Panc1 (cell line): ENCODE results near the gene CITED2. TPM values are rescaled to one million over a fixed set of nuclear protein-coding genes. Genes with fewer than 3 reads are reported as not detected.

Source experiments
- ATAC-seq: fragments of 200-7000 bp; cut with Tn5 transposase; 2 replicates; pipeline ENCODE4 v1.9.1; 2020; ENCODE audit warnings: mild to moderate bottlenecking, moderate library complexity
- BruUV-seq: library from RNA; stranded (reverse); fragments of 400-500 nt; replicated peaks from 2 replicates; lab custom pipeline; 2021; lab: Mats Ljungman, UMichigan
- CTCF ChIA-PET: fragments of 300-600 bp; sonication (Branson Sonifier 250); formaldehyde crosslinking; loops from one replicate; lab custom pipeline; 2022; ENCODE audit warnings: antibody characterized with exemption; lab: Charles Lee
- POLR2A ChIA-PET: fragments of 300-600 bp; sonication (Branson Sonifier 250); formaldehyde crosslinking; loops from one replicate; lab custom pipeline; 2022; ENCODE audit warnings: antibody characterized with exemption; lab: Charles Lee
- DNase-seq: peaks from one replicate; pipeline ENCODE4 v3.0.0-alpha.2; 2010; ENCODE audit warnings: low read depth, low spot score
- H3K27ac ChIP-seq: 2 replicates; pipeline ENCODE4 v1.5.1; 2011; ENCODE audit warnings: mild to moderate bottlenecking, low read length, inconsistent platforms
- H3K27me3 ChIP-seq: fragments of 200-500 bp; sonication (Bioruptor generic); 2 replicates; pipeline ENCODE4 v1.6.0; 2014; ENCODE audit warnings: low read length, inconsistent platforms; ENCODE audit not compliant: control insufficient read depth, insufficient read depth
- H3K36me3 ChIP-seq: fragments of 200-500 bp; sonication (Bioruptor generic); 2 replicates; pipeline ENCODE4 v1.5.1; 2014; ENCODE audit warnings: inconsistent platforms, mild to moderate bottlenecking, low read length, moderate library complexity; ENCODE audit not compliant: control insufficient read depth, insufficient read depth
- H3K4me1 ChIP-seq: 2 replicates; pipeline ENCODE4 v1.5.1; 2011; ENCODE audit warnings: inconsistent platforms, mild to moderate bottlenecking, low read length, moderate library complexity; ENCODE audit not compliant: control insufficient read depth, insufficient read depth
- H3K4me3 ChIP-seq, 2 experiments: 2 replicates each; pipeline ENCODE4 v1.5.1; 2011 to 2012; ENCODE audit warnings: low read depth in 2 of 2, low read length in 2 of 2, mild to moderate bottlenecking in 2 of 2, inconsistent platforms in 1 of 2, moderate library complexity in 1 of 2
- H3K9me3 ChIP-seq: fragments of 200-500 bp; sonication (Bioruptor generic); 2 replicates; pipeline ENCODE4 v1.5.1; 2014; ENCODE audit warnings: low read depth, mild to moderate bottlenecking, inconsistent platforms, low read length, moderate library complexity; ENCODE audit not compliant: control insufficient read depth, insufficient read depth
- CTCF ChIP-seq: fragments of 450-650 bp; IDR thresholded peaks from 2 replicates; pipeline ENCODE4 v1.5.1; 2017; ENCODE audit warnings: mild to moderate bottlenecking
- POLR2AphosphoS5 ChIP-seq: IDR thresholded peaks from 2 replicates; pipeline ENCODE4 v1.6.1; 2012; ENCODE audit warnings: mild to moderate bottlenecking, low read depth, low read length, moderate library complexity
- REST ChIP-seq, 2 experiments: IDR thresholded peaks; 2 replicates each; pipeline ENCODE4 v1.6.1; 2011 to 2012; ENCODE audit warnings: low read depth in 2 of 2, control low read depth in 1 of 2, low read length in 1 of 2, mild to moderate bottlenecking in 1 of 2, moderate library complexity in 1 of 2; ENCODE audit not compliant: insufficient read depth in 1 of 2
- SIN3A ChIP-seq: IDR thresholded peaks from 2 replicates; pipeline ENCODE4 v1.6.1; 2012; ENCODE audit warnings: low read depth, mild to moderate bottlenecking, low read length, moderate library complexity, borderline replicate concordance; ENCODE audit not compliant: insufficient read depth
- TCF7L2 ChIP-seq: IDR thresholded peaks from 2 replicates; pipeline ENCODE4 v1.6.1; 2011; ENCODE audit warnings: mild to moderate bottlenecking, low read depth, low read length, inconsistent platforms
- in situ Hi-C: cut with HindIII; loops from 2 replicates; pipeline ENCODE4 v1.10.0; 2016; ENCODE audit warnings: low sequenced_read_pairs, low pct_unique_long_range_greater_than_20kb
- intact Hi-C: fragments of 100-400 bp; cut with micrococcal nuclease; formaldehyde crosslinking; loops from one replicate; pipeline ENCODE4 v1.10.0; 2022; ENCODE audit not compliant: unreplicated experiment
- total RNA-seq: library from RNA; stranded (reverse); gene quantifications from one replicate; pipeline ENCODE4 v1.2.1, GENCODE V29; 2021; ENCODE audit not compliant: unreplicated experiment

The CITED2 gene
- total RNA-seq, 1 experiment from 2014 or later: 210 TPM

GRCh38 chr6:139391709-139392108 is 17.3 kb upstream of the CITED2 start:
- in situ Hi-C loops: no loop called here
- Histone ChIP-seq H3K4me3 (no peak overlapping the region), H3K9me3 (no peaks in the 10 kb centered on the region), H3K27me3 (no peaks in the 10 kb centered on the region), H3K36me3 (no peaks in the 10 kb centered on the region), H3K4me1 (no peaks in the 10 kb centered on the region), H3K27ac (no peak overlapping the region)
- intact Hi-C loops: no loop called here
- POLR2A ChIA-PET: no interaction called here
- ATAC-seq (no peak), DNase-seq (no peak)
- TF ChIP-seq REST (IDR thresholded peaks at IDR 0.05; ENCODE audit: insufficient read depth in 1 of 2, low read depth in 2 of 2, low read length in 1 of 2) (no peak), CTCF (no peak), POLR2AphosphoS5 (no peak), SIN3A (no peak), TCF7L2 (no peak)
- CTCF ChIA-PET: no interaction called here
- BruUV-seq: no TSS peak

- no peaks in the 10 kb centered on the region for H3K4me1 ChIP-seq
- H3K27ac ChIP-seq: no peak overlapping the region
- no peaks in the 10 kb centered on the region for H3K9me3 ChIP-seq
- intact Hi-C loops (no loop called here), in situ Hi-C loops (no loop called here)
- TF ChIP-seq REST (IDR thresholded peaks at IDR 0.05; ENCODE audit: insufficient read depth in 1 of 2, low read depth in 2 of 2, low read length in 1 of 2) (no peak), CTCF (no peak), TCF7L2 (no peak), SIN3A (no peak), POLR2AphosphoS5 (no peak)
- ATAC-seq: no peak
- POLR2A ChIA-PET: no interaction called here
- no peak overlapping the region for H3K4me3 ChIP-seq
- CTCF ChIA-PET: no interaction called here
- no peaks in the 10 kb centered on the region for H3K27me3 ChIP-seq
- no peaks in the 10 kb centered on the region for H3K36me3 ChIP-seq
- DNase-seq: no peak
- BruUV-seq: no TSS peak
Measured at GRCh38 chr6:139390447-139390846, 16.0 kb upstream of the CITED2 start.
